AG04450 (cell line): ENCODE measurements around the gene SYVN1. TPM values are rescaled to one million over a fixed set of nuclear protein-coding genes. Genes with fewer than 3 reads are reported as not detected.

Source experiments
- CTCF ChIA-PET: fragments of 300-600, 350-600 bp; formaldehyde crosslinking; extraction: SDS; loops from one replicate; lab custom pipeline; 2022; ENCODE audit warnings: antibody characterized with exemption, inconsistent platforms; lab: Charles Lee
- POLR2A ChIA-PET: fragments of 350-600 bp; formaldehyde crosslinking; extraction: SDS; loops from one replicate; lab custom pipeline; 2021; ENCODE audit warnings: antibody characterized with exemption, inconsistent platforms; lab: Yijun Ruan, JAX
- DNase-seq: peaks from one replicate; pipeline ENCODE4 v3.0.0-alpha.2; 2011; ENCODE audit warnings: low read depth, low spot score
- H3K27ac ChIP-seq: one replicate; pipeline ENCODE4 v1.5.1; 2012; ENCODE audit warnings: low read depth, low read length, control low read depth
- H3K27me3 ChIP-seq: one replicate; pipeline ENCODE4 v1.6.0; 2012; ENCODE audit warnings: low read length; ENCODE audit not compliant: control insufficient read depth, insufficient read depth
- H3K4me3 ChIP-seq: 2 replicates; pipeline ENCODE4 v1.5.1; 2011; ENCODE audit warnings: mild to moderate bottlenecking, low read depth, low read length, control low read depth
- H3K9me3 ChIP-seq: 2 replicates; pipeline ENCODE4 v1.5.1; 2012; ENCODE audit warnings: low read length; ENCODE audit not compliant: control insufficient read depth, insufficient read depth
- polyA plus RNA-seq: library from polyadenylated mRNA; depleted of rRNA; stranded (reverse); fragments of >200 nt; gene quantifications from 2 replicates; pipeline ENCODE4 v1.2.3, GENCODE V29; 2011
- TF ChIP-seq, protein P1 (sequence below): IDR thresholded peaks from 2 replicates; pipeline ENCODE4 v1.5.1; 2011; ENCODE audit warnings: low read depth, low read length, control low read depth, inconsistent platforms

SYVN1 gene
- polyA plus RNA-seq, 1 experiment, result 18.7 TPM

DNA sequence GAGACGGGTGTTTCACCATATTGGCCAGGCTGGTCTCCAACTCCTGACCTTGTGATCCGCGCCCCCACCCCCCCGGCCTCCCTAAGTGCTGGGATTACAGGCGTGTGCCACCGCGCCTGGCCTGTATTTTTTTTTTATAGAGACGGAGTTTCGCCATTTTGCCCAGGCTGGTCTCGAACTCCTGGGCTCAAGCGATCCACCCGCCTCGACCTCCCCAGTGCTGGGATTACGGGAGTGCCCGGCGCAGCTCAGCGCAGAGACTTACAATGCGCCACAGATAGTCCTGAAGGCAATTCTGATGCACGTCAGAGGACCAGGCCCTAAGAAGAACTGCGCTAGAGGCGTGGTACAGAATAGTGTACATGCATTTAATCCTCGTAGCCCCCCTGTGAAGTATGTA is 38.9 kb downstream of the SYVN1 start:
- Histone ChIP-seq H3K9me3 (no peaks in the 10 kb centered on the region), H3K4me3 (peak overlapping the region; percentile 77), H3K27ac (no peak overlapping the region), H3K27me3 (no peaks in the 10 kb centered on the region)
- no peak for DNase-seq
- CTCF ChIA-PET, result interaction anchor here (0.7 to 2.0 kb wide), 2 partner anchors 15 to 22 kb away, joined by 3 to 5 read pairs; partner anchors contain the start of gene ZNHIT2
- TF ChIP-seq, protein P1, sequence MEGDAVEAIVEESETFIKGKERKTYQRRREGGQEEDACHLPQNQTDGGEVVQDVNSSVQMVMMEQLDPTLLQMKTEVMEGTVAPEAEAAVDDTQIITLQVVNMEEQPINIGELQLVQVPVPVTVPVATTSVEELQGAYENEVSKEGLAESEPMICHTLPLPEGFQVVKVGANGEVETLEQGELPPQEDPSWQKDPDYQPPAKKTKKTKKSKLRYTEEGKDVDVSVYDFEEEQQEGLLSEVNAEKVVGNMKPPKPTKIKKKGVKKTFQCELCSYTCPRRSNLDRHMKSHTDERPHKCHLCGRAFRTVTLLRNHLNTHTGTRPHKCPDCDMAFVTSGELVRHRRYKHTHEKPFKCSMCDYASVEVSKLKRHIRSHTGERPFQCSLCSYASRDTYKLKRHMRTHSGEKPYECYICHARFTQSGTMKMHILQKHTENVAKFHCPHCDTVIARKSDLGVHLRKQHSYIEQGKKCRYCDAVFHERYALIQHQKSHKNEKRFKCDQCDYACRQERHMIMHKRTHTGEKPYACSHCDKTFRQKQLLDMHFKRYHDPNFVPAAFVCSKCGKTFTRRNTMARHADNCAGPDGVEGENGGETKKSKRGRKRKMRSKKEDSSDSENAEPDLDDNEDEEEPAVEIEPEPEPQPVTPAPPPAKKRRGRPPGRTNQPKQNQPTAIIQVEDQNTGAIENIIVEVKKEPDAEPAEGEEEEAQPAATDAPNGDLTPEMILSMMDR, result no peak
- POLR2A ChIA-PET, result interaction anchor here (2.6 kb wide), 1 partner anchor 15 kb away, joined by 9 read pairs; no protein-coding TSS in a partner anchor

DNA sequence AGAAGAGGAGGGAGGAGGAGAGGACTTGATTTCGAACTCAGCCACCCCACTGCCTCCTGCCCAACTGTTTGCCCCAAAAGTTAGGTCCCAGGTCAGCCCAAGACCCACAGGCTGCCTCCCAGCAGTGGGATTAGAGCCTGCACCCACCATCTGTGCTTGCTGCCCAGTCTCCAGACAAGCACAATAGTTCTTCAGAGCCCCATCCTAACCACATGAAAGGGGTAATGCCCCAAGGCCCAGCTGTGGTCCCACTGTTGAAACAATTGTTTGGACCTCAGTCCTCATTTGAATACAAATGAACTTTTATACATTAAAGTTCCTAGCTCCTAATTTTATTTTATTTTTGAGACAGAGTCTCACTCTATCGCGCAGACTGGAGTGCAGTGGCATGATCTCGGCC is 43.7 kb downstream of the SYVN1 start:
- no peaks in the 10 kb centered on the region for H3K9me3 ChIP-seq
- no peaks in the 10 kb centered on the region for H3K27me3 ChIP-seq
- POLR2A ChIA-PET, result no interaction called here
- H3K27ac ChIP-seq, result no peak overlapping the region
- TF ChIP-seq, protein P1, result no peak
- DNase-seq, result no peak
- CTCF ChIA-PET, result interaction anchor here (0.7 to 1.6 kb wide), 3 partner anchors 20 to 244 kb away, joined by 3 to 4 read pairs (median 3); no protein-coding TSS in a partner anchor
- no peak overlapping the region for H3K4me3 ChIP-seq

DNA sequence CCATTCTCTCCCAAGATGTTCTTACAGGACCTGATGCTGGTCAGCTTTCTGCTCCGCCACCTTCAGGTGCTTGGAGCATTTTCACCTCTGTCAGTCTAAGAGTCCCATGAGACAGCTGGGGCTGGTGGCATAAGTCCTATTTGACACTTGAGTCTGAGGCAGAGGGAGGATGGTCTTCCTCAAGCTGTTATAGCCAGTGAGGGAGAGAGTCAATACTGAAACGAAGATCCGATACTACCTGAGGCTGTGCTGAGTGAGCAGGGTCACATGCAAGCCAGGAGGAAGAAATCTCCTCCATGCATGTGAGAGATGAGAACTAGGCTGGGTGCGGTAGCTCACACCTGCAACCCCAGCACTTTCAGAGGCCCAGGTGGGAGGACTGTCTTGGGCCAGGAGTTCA is 44.7 kb downstream of the SYVN1 start:
- no peak for DNase-seq
- Histone ChIP-seq H3K27me3 (no peaks in the 10 kb centered on the region), H3K27ac (no peak overlapping the region), H3K9me3 (no peaks in the 10 kb centered on the region), H3K4me3 (no peak overlapping the region)
- POLR2A ChIA-PET, result interaction anchor here (0.7 kb wide), 1 partner anchor 83 kb away, joined by 6 read pairs; no protein-coding TSS in a partner anchor
- CTCF ChIA-PET, result interaction anchor here (1.1 to 1.6 kb wide), 2 partner anchors 77 to 243 kb away, joined by 3 read pairs; no protein-coding TSS in a partner anchor
- TF ChIP-seq, protein P1, result no peak

DNA sequence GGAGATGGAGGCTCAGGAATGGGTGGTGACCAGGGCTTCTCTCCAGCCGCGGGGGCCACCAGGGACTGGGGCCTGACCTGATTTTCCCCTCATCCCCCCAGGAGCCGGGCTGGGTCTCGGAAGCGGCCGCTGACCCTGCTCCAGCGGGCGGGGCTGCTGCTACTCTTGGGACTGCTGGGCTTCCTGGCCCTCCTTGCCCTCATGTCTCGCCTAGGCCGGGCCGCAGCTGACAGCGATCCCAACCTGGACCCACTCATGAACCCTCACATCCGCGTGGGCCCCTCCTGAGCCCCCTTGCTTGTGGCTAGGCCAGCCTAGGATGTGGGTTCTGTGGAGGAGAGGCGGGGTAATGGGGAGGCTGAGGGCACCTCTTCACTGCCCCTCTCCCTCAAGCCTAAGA is 46.5 kb downstream of the SYVN1 start:
- CTCF ChIA-PET, result no interaction called here

DNA sequence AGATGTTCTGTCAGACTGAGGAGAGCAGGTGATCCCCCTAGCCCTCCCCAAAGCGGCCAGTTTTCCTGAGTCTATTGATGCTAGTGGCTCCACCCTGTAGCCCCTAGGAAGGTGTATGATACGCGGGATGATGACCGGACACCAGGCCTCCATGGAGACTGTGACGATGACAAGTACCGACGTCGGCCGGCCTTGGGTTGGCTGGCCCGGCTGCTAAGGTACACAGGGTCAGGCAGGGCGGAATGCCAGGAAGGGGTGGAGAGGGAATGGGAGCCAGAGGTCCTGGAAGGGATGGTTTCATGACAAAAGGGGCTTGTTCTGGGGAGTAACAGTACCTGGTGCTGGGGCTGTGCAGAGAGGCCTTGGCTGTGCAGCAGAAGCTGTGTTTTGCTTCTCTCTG is 47.1 kb downstream of the SYVN1 start:
- no peak for DNase-seq
- H3K9me3 ChIP-seq, result no peaks in the 10 kb centered on the region; the same call in 1 of the 2 replicates
- no peaks in the 10 kb centered on the region for H3K27me3 ChIP-seq
- ChIA-PET CTCF (no interaction called here), POLR2A (no interaction called here)
- no peak overlapping the region for H3K27ac ChIP-seq
- no peak overlapping the region for H3K4me3 ChIP-seq
- TF ChIP-seq, protein P1, result no peak

More for the DNA sequence above, 46.5 kb downstream of the SYVN1 start:
- H3K9me3 ChIP-seq, result no peaks in the 10 kb centered on the region; the same call in 1 of the 2 replicates
- POLR2A ChIA-PET, result no interaction called here
- no peak for DNase-seq
- H3K27me3 ChIP-seq, result no peaks in the 10 kb centered on the region
- H3K4me3 ChIP-seq, result no peak overlapping the region
- no peak overlapping the region for H3K27ac ChIP-seq
- TF ChIP-seq, protein P1, result no peak
